GM23248 (cell line): ENCODE data around the gene CNTLN. TPM values are rescaled to one million over a fixed set of nuclear protein-coding genes. Genes with fewer than 3 reads are reported as not detected.
"Not testable (repeated sequence)": the region's sequence is repeated elsewhere in the genome, so short reads cannot be mapped to it uniquely, and the experiment has no call there.

Source experiments
- DNase-seq: peaks from one replicate; pipeline ENCODE4 v3.0.0-alpha.2; 2015
- H2AFZ ChIP-seq: fragments of 200-600 bp; sonication (generic); 2 replicates; pipeline ENCODE4 v1.6.1; 2016; ENCODE audit warnings: antibody characterized with exemption
- H3F3A ChIP-seq: fragments of 200-600 bp; sonication (generic); 2 replicates; pipeline ENCODE4 v1.6.1; 2016; ENCODE audit warnings: mild to moderate bottlenecking, antibody characterized with exemption, mixed run types; ENCODE audit not compliant: insufficient read depth
- H3K27ac ChIP-seq: fragments of 200-600 bp; sonication (generic); 2 replicates; pipeline ENCODE4 v1.5.1; 2016; ENCODE audit warnings: mild to moderate bottlenecking
- H3K27me3 ChIP-seq: fragments of 200-600 bp; sonication (generic); replicated peaks from 2 replicates; pipeline ENCODE4 v1.6.1; 2016; ENCODE audit warnings: mild to moderate bottlenecking; ENCODE audit not compliant: insufficient read depth
- H3K36me3 ChIP-seq: fragments of 200-600 bp; sonication (generic); 2 replicates; pipeline ENCODE4 v1.6.1; 2016; ENCODE audit warnings: low read depth, mild to moderate bottlenecking
- H3K4me1 ChIP-seq: fragments of 200-600 bp; sonication (generic); 2 replicates; pipeline ENCODE4 v1.6.1; 2016; ENCODE audit warnings: mild to moderate bottlenecking; ENCODE audit not compliant: insufficient read depth
- H3K4me2 ChIP-seq: fragments of 200-600 bp; sonication (generic); one replicate; pipeline ENCODE4 v1.6.1; 2016; ENCODE audit warnings: mild to moderate bottlenecking; ENCODE audit not compliant: unreplicated experiment
- H3K4me3 ChIP-seq: fragments of 200-600 bp; sonication (generic); 2 replicates; pipeline ENCODE4 v1.5.1; 2016; ENCODE audit warnings: mild to moderate bottlenecking
- H3K79me2 ChIP-seq: fragments of 200-600 bp; sonication (generic); 2 replicates; pipeline ENCODE4 v1.6.1; 2016; ENCODE audit warnings: mild to moderate bottlenecking; ENCODE audit not compliant: insufficient read depth
- H3K9ac ChIP-seq: fragments of 200-600 bp; sonication (generic); 2 replicates; pipeline ENCODE4 v1.6.1; 2016; ENCODE audit warnings: mild to moderate bottlenecking
- H3K9me2 ChIP-seq: fragments of 200-600 bp; sonication (generic); 2 replicates; pipeline ENCODE4 v1.6.1; 2016; ENCODE audit warnings: mixed run types, mild to moderate bottlenecking, moderate library complexity; ENCODE audit not compliant: insufficient read depth
- H3K9me3 ChIP-seq: fragments of 200-600 bp; sonication (generic); one replicate; pipeline ENCODE4 v1.6.1; 2017; ENCODE audit warnings: low read depth
- H4K20me1 ChIP-seq: fragments of 200-600 bp; sonication (generic); 2 replicates; pipeline ENCODE4 v1.6.0; 2016; ENCODE audit not compliant: insufficient read depth
- EZH2 ChIP-seq: fragments of 200-600 bp; sonication (generic); IDR thresholded peaks from 2 replicates; pipeline ENCODE4 v1.6.1; 2018; ENCODE audit warnings: antibody characterized with exemption, mild to moderate bottlenecking; ENCODE audit not compliant: insufficient read depth, poor library complexity, severe bottlenecking
- EZH2phosphoT487 ChIP-seq: fragments of 200-600 bp; sonication (generic); IDR thresholded peaks from 2 replicates; pipeline ENCODE4 v1.6.1; 2018; ENCODE audit warnings: antibody characterized with exemption, moderate library complexity, mild to moderate bottlenecking, low read depth; ENCODE audit not compliant: insufficient read depth
- WGBS, 2 experiments: methylation state at CpG; one replicate each; pipeline ENCODE4 v1.1.6; 2015 to 2017; ENCODE audit warnings: low lambda C conversion rate in 2 of 2, low coverage in 1 of 2; ENCODE audit errors: missing lambda C conversion rate in 2 of 2; 5-methylcytosine and 5-hydroxymethylcytosine counted together
- in situ Hi-C: fragments of 300-500 bp; cut with MboI; formaldehyde crosslinking; loops from 2 replicates; pipeline ENCODE4 v1.15.0; 2020
- polyA plus RNA-seq: library from polyadenylated mRNA; unstranded; fragments of >200 nt; fragmentation: Nextera tagmentation; extraction: Ambion mirVana; gene quantifications from 2 replicates; pipeline ENCODE4 v1.2.1, GENCODE V29; 2016
- total RNA-seq: library from RNA; depleted of rRNA; stranded (reverse); fragments of >200 nt; shearing (Covaris generic); gene quantifications from 2 replicates; pipeline ENCODE4 v1.2.3, GENCODE V29; 2014

Gene CNTLN
- total and polyA plus RNA-seq, 2 experiments from 2014 or later = 4.8 to 7.2 TPM

- Histone ChIP-seq H3F3A (no peaks in the 10 kb centered on the region), H3K36me3 (no peaks in the 10 kb centered on the region; the same call in 1 of the 2 replicates), H3K4me3 (no peak overlapping the region), H3K9ac (no peak overlapping the region), H3K4me1 (no peaks in the 10 kb centered on the region), H3K9me3 (no peaks in the 10 kb centered on the region), H3K27ac (no peak overlapping the region), H2AFZ (no peak overlapping the region), H4K20me1 (no peaks in the 10 kb centered on the region), H3K4me2 (no peak overlapping the region), H3K9me2 (no peaks in the 10 kb centered on the region), H3K79me2 (no peaks in the 10 kb centered on the region), H3K27me3 (no peaks in the 10 kb centered on the region)
- in situ Hi-C loops = no loop called here
- no peak for TF ChIP-seq EZH2
- no peak for TF ChIP-seq EZH2phosphoT487
- 98 to 99% methylated on average over 6 of the region's 6 CpGs for WGBS, 2 experiments
- DNase-seq = no peak
Observed at GRCh38 chr9:17433526-17433925, 298.7 kb downstream of the CNTLN start.

DNA sequence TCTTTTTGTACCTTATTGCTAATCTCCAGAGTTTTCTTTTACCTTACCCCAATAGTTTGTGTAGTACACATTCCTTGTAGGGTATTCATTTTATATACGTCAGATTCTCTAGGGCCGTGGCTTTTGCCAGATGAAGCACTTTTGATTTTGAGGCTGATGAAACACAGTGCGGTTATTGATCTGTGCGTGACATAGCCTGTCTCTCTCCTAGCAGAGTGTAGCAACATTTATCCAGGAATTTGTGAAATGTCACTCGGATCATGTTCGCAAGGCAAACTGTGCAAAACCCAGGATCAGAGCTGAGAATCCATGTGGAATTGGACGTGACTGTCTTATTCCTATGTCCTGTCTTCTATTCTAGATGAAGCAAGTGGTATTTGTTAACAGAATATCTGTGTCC lies 302.0 kb downstream of the CNTLN start:
- no peaks in the 10 kb centered on the region for H3F3A ChIP-seq
- H2AFZ ChIP-seq = no peak overlapping the region
- H3K27ac ChIP-seq = no peak overlapping the region
- 0 out of 2 replicates have a peak, but pooled peaks cover 5% of the 10 kb centered on the region for H3K4me1 ChIP-seq
- in situ Hi-C loops = no loop called here
- DNase-seq = no peak
- 98% methylated on average over 7 of the region's 7 CpGs for WGBS, 2 experiments
- H3K9me2 ChIP-seq = no peaks in the 10 kb centered on the region
- no peak overlapping the region for H3K9ac ChIP-seq
- no peak overlapping the region for H3K4me2 ChIP-seq
- no peaks in the 10 kb centered on the region for H3K9me3 ChIP-seq
- no peaks in the 10 kb centered on the region for H3K27me3 ChIP-seq
- no peaks in the 10 kb centered on the region for H4K20me1 ChIP-seq
- peaks cover 3% of the 10 kb centered on the region for H3K36me3 ChIP-seq
- H3K4me3 ChIP-seq = no peak overlapping the region
- H3K79me2 ChIP-seq = no peaks in the 10 kb centered on the region
- TF ChIP-seq EZH2 = no peak
- TF ChIP-seq EZH2phosphoT487 = no peak

- H3K27me3 ChIP-seq = no peaks in the 10 kb centered on the region
- WGBS, 2 experiments = 95 to 98% methylated on average over 2 of the region's 2 CpGs
- no peaks in the 10 kb centered on the region for H4K20me1 ChIP-seq
- peaks cover 3% of the 10 kb centered on the region for H3K36me3 ChIP-seq
- H3K4me2 ChIP-seq = no peak overlapping the region
- no peaks in the 10 kb centered on the region for H3K9me3 ChIP-seq
- no peaks in the 10 kb centered on the region for H3K9me2 ChIP-seq
- no peaks in the 10 kb centered on the region for H3F3A ChIP-seq
- H2AFZ ChIP-seq = no peak overlapping the region
- H3K79me2 ChIP-seq = no peaks in the 10 kb centered on the region
- 0 out of 2 replicates have a peak, but pooled peaks cover 5% of the 10 kb centered on the region for H3K4me1 ChIP-seq
- no peak for TF ChIP-seq EZH2phosphoT487
- TF ChIP-seq EZH2 = no peak
- H3K4me3 ChIP-seq = no peak overlapping the region
- DNase-seq = no peak
- no peak overlapping the region for H3K27ac ChIP-seq
- no peak overlapping the region for H3K9ac ChIP-seq
- in situ Hi-C loops = no loop called here
Observed at GRCh38 chr9:17437813-17438212, 303.0 kb downstream of the CNTLN start.

GRCh38 chr9:17445126-17445525 lies 310.3 kb downstream of the CNTLN start:
- WGBS, 2 experiments = 92 to 95% methylated on average over 3 of the region's 3 CpGs

GRCh38 chr9:17453751-17454150 lies 318.9 kb downstream of the CNTLN start:
- no peak for TF ChIP-seq EZH2phosphoT487
- no peak for TF ChIP-seq EZH2
- Histone ChIP-seq H3F3A (no peaks in the 10 kb centered on the region), H3K9me2 (no peaks in the 10 kb centered on the region), H3K4me1 (no peaks in the 10 kb centered on the region), H3K4me3 (no peak overlapping the region), H3K79me2 (no peaks in the 10 kb centered on the region), H3K9ac (no peak overlapping the region), H3K27me3 (no peaks in the 10 kb centered on the region), H2AFZ (no peak overlapping the region), H3K27ac (no peak overlapping the region), H3K9me3 (no peaks in the 10 kb centered on the region), H3K36me3 (no peaks in the 10 kb centered on the region), H3K4me2 (no peak overlapping the region), H4K20me1 (no peaks in the 10 kb centered on the region)
- WGBS, 2 experiments = 95 to 97% methylated on average over 5 of the region's 5 CpGs
- in situ Hi-C loops = loop anchor here (25.0 kb wide), 1 partner anchor 1616 kb away; no protein-coding TSS in a partner anchor
- DNase-seq = no peak

More at GRCh38 chr9:17445126-17445525, 310.3 kb downstream of the CNTLN start:
- H3K27me3 ChIP-seq, DNase-seq, in situ Hi-C loops, H3K4me2 ChIP-seq, H3F3A ChIP-seq, H3K9me2 ChIP-seq, H3K4me1 ChIP-seq, H2AFZ ChIP-seq, H3K79me2 ChIP-seq, H3K9me3 ChIP-seq, H3K27ac ChIP-seq, H4K20me1 ChIP-seq, H3K36me3 ChIP-seq, H3K9ac ChIP-seq, H3K4me3 ChIP-seq: not testable (repeated sequence)
